Measurements from ENCODE around the gene TPM2.

TPM2 gene

DNA sequence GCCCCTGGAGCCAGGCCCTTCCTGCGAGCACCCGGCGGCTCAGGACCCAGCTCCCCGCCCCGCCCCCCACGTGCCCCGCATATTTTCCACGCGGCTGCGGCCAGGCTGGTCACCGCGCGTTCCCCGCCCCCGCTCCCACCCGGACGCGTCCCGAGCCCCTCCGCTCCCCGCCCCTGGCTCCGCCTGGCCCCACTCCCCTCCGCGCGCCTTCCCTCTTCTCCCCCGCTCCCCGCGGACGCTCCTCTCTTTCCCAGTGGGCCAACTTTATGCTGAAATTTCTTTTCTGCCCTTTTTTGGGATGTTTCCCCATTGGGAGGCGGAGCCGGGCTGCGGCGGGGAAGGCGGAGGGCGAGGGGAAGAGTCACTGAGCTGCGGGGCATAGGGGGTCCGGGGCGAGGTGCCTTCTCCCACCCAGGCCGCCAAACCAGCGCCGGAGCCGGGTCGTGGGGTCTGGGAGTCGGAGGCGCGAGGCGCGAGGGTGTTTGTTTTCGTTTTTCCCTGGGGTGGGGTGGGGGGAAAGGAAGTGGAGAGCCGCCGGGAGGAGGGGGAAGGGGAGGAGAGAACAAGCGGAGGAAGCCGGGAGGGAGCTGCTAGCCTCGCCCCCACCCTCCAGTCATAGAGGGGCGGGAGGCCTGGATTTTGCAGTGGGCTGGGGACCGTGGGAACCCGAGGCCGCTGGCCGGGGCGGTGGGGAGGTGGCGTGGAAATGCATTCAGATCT is 1.0 kb upstream of the TPM2 start:
- Mint-ChIP-seq H3K36me3 (peaks cover 12% of the 10 kb centered on the region), H3K9me3 (no peaks in the 10 kb centered on the region), H3K4me1 (peaks cover 37% of the 10 kb centered on the region), H3K4me3 (peak overlapping the region; percentile 78), H3K27ac (peak overlapping the region; percentile 86)
- ATAC-seq (peak; percentile 22), DNase-seq (ENCODE audit: low spot score in 2 of 2) (peak in 1 of 2 donors; percentile 57)

DNA sequence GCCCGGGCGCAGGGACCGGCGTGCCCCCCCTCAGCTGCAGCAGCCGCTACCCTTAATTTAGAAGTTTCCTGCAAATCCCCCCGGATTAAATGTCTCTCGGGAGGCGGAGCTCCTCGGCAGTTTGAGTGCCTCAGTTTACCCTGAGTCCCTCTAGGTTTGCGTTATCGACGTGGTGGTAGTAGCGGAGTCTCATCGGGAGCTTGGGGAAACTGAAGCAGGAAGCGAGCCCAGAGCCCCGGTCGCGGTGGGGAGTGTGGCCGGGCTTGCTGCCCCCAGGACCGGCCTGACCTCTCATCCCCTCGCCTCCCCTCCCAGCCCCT is 529 bp upstream of the TPM2 start:
- no peak for ATAC-seq
- peaks cover 37% of the 10 kb centered on the region for H3K4me1 Mint-ChIP-seq
- H3K27ac Mint-ChIP-seq, result peak overlapping the region; percentile 86
- no peak for DNase-seq (ENCODE audit: low spot score in 2 of 2)
- peak overlapping the region; percentile 78 for H3K4me3 Mint-ChIP-seq
- H3K9me3 Mint-ChIP-seq, result no peaks in the 10 kb centered on the region
- peaks cover 12% of the 10 kb centered on the region for H3K36me3 Mint-ChIP-seq

DNA sequence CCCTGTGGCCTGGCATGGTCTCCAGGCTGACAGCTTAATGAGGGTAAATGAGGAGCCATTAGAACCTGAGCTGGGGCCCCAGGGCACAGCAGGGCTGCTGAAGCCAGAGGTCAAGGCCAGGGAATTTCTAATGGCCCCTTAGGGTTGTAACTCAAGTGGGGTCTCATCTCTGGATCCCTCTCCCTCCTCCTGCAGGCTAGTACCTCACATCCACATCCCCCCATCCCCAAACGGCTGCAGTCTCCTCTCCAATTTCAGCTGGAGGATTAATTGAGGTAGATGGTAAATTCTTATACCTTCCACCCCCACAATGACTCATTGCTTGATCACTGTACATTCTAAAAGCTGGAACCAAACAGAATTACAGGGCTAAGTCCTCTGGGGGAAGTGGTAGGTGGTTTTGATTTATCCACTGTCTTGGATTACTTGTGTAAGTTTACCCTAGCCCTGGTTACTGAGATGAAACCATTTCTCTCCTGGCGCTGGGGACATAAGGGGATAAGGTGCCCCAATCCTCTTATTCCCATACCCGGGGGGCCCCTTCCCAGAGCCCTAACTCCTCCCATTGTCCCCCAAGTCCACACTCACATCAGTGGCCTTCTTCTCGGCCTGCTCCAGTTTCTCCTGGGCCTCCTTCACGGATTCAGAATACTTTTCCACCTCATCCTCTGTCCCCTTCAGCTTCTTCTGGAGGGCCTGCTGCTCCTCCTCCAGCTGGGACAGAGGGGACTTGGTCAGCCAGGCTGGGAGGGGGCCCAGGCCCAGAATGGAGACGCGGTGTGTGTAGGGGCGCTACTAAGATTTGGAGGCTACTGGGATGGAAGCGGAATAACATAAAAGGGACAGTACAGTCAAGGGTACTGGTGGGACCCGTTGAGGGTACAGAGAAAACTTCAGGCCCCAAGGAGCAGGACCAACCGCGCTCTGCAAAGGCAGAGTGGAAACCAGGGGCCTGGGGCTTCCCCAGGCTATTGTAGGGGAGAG is 875 bp downstream of the TPM2 start:
- DNase-seq (ENCODE audit: low spot score in 2 of 2) (no peak), ATAC-seq (peak; percentile 87)
- peaks cover 37% of the 10 kb centered on the region for H3K4me1 Mint-ChIP-seq
- H3K4me3 Mint-ChIP-seq, result peak overlapping the region; percentile 78
- no peak overlapping the region for H3K27ac Mint-ChIP-seq
- peaks cover 12% of the 10 kb centered on the region for H3K36me3 Mint-ChIP-seq
- no peaks in the 10 kb centered on the region for H3K9me3 Mint-ChIP-seq

DNA sequence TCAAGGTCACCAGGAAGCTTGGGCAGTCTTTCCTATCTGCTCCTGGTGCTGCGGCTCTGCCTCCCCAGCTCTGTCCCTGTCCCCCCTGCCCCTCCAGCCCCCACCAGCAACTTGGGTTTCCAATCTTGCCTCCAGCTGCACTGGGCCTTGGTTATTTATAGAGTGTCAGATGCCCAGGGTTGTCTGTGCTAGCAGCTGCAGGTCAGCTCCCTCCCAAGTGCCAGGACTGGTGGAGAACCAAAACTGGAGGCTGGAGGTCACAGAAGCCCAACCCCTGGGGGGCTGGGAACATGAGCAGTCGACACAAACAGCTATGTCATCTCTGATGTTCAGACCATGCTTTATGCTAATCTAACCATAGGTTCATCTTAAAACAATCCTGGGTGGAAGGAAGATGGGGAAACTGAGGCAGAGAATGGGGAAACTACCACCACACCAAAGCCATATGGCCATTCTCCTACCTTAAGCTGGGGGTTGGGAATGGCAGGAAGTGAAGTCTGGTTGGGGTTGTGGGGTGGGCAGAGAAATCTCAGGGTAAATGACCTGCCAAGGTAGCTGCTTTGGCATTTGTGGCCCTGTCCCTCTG is 1.7 kb downstream of the TPM2 start:
- ATAC-seq (no peak), DNase-seq (ENCODE audit: low spot score in 2 of 2) (no peak)
- Mint-ChIP-seq H3K4me1 (peaks cover 37% of the 10 kb centered on the region), H3K9me3 (no peaks in the 10 kb centered on the region), H3K27ac (peak overlapping the region; percentile 26), H3K36me3 (peaks cover 8% of the 10 kb centered on the region), H3K4me3 (peak overlapping the region; percentile 78)

DNA sequence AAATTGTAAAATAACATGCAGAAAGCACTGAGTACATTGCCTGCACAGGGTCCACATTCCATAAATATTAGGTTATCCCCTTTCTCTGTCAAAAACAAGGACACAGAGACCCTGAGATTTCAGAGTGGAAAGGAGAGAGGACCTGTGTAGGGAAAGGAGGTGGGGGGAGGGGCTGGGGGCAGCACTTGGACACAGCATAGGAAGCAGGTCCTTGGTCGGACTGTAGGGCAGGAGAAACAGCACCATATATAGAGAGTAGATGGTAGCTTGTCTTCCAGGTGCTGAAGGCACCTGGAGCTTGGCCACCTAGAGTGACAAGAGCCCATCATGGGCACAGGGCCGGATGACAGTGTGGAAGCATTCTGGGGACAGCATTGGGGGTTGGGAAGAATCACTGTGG is 2.4 kb downstream of the TPM2 start:
- ATAC-seq, result no peak

DNA sequence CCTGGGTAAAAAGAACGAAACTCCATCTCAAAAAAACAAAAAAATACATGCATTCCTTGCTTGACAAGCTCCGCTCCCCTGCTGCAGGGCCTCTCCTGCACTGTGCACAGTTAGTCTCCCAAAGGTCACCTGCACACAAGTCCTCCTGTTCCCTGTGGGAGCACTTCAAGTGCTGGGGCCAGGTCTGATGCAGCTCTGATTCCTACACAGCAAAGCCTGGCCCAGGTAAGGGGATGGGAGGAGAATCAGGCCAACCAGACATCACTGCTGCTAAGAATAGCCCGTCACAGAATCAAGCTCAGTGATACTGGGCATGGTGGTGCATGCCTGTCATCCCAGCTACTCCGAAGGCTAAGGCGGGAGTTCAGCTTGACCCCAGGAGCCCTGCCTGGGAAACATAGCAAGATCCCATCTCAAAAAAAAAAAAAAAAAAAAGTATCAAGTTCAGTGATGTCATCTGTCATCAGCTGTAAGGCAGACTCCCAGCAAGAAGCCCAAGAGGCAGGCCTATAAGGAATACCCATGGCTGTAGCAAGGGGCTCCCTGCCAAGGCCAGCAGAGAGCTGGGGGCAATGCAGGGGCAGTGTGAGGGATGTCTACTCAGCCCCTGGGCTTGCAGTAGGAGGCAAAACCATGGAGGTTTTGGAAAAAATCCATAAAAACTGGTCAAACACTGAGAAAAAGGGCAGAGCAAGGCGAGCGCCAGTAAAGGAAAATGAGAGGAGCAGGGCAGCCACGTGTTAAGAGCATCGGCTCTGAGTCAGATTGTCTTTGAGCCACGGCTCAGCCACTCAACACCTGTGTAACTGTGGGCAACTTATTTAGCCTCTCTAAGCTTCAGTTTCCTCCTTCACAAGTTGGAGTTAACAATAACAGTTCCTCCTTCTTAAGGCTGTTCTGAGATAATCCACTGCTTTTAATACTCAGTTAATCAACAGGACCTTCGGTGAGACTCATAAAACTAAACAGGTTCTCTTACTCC is 3.2 kb downstream of the TPM2 start:
- ATAC-seq (no peak), DNase-seq (ENCODE audit: low spot score in 2 of 2) (no peak)
- H3K27ac Mint-ChIP-seq, result no peak overlapping the region

More for the DNA sequence above, 2.4 kb downstream of the TPM2 start:
- DNase-seq (ENCODE audit: low spot score in 2 of 2), result no peak
- H3K4me3 Mint-ChIP-seq, result no peak overlapping the region
- no peaks in the 10 kb centered on the region for H3K9me3 Mint-ChIP-seq
- peaks cover 44% of the 10 kb centered on the region for H3K4me1 Mint-ChIP-seq
- peak overlapping the region; percentile 26 for H3K27ac Mint-ChIP-seq
- peaks cover 8% of the 10 kb centered on the region for H3K36me3 Mint-ChIP-seq

DNA sequence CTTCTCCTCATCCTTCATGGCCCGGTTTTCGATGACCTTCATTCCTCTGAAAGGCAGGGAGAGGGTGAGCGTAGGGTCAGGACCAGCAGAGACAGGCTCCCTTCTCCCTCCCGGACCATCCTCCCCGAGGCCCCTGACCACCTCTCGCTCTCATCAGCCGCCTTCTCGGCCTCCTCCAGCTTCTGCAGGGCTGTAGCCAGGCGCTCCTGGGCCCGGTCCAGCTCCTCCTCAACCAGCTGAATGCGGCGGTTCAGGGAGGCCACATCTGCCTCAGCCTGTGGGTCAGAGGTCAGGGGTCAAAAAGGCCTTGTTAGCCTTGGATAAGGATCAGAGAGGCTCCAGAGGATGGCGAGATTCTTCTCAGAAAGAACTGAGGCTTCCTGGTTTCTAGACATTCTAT is 4.2 kb downstream of the TPM2 start:
- Mint-ChIP-seq H3K36me3 (no peaks in the 10 kb centered on the region), H3K4me3 (no peak overlapping the region), H3K27ac (no peak overlapping the region), H3K9me3 (no peaks in the 10 kb centered on the region), H3K4me1 (peaks cover 29% of the 10 kb centered on the region)
- DNase-seq (ENCODE audit: low spot score in 2 of 2) (no peak), ATAC-seq (no peak)

More for the DNA sequence above, 3.2 kb downstream of the TPM2 start:
- peaks cover under 1% of the 10 kb centered on the region for H3K36me3 Mint-ChIP-seq
- peaks cover 37% of the 10 kb centered on the region for H3K4me1 Mint-ChIP-seq
- H3K9me3 Mint-ChIP-seq, result no peaks in the 10 kb centered on the region
- no peak overlapping the region for H3K4me3 Mint-ChIP-seq

DNA sequence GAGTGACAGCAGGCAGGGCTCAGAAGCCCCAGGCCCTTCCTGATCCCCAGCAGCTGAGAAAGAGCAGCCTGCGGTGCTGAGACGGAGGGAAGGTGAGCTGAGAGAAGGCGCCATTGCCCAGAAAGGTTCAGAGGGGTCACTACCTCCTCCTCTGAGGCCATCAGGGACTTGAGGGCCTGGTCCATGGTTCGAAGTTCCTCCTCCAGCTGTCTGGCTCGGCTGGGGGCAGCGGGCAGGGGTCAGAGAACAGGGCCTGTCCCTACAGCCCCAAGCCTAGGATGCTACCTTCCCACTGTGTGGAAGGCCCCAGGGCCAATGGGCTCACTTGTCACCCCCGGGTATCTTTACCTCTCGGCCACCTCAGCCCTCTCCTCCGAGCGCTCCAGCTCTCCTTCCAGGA is 4.8 kb downstream of the TPM2 start:
- no peaks in the 10 kb centered on the region for H3K36me3 Mint-ChIP-seq
- H3K4me3 Mint-ChIP-seq, result no peak overlapping the region
- no peak overlapping the region for H3K27ac Mint-ChIP-seq
- no peaks in the 10 kb centered on the region for H3K9me3 Mint-ChIP-seq
- no peak for DNase-seq (ENCODE audit: low spot score in 2 of 2)
- no peak for ATAC-seq
- peaks cover 29% of the 10 kb centered on the region for H3K4me1 Mint-ChIP-seq

DNA sequence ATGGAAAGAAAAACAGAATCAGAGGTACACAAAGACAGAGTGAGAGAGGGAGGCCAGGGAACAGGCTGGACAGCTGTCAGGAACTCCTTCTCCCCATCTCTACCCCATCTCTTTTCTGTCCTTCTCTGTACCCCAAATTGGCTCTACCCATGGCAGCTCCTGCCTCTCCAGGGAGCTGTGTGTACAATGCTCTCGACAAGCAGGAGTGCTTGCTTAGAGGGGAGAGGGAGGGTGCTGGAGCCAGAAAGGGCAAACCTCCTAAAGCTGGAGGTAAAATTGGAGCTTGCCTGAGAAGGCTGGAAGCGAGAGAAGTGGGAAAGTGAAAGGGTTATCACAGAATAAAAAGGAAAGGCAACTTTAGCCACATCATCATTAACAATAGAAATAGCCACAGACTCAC is 6.4 kb downstream of the TPM2 start:
- peaks cover 18% of the 10 kb centered on the region for H3K4me1 Mint-ChIP-seq
- no peaks in the 10 kb centered on the region for H3K9me3 Mint-ChIP-seq
- no peaks in the 10 kb centered on the region for H3K36me3 Mint-ChIP-seq
- H3K4me3 Mint-ChIP-seq, result no peak overlapping the region
- no peak for DNase-seq (ENCODE audit: low spot score in 2 of 2)
- H3K27ac Mint-ChIP-seq, result peak overlapping the region; percentile 27
- ATAC-seq, result no peak

DNA sequence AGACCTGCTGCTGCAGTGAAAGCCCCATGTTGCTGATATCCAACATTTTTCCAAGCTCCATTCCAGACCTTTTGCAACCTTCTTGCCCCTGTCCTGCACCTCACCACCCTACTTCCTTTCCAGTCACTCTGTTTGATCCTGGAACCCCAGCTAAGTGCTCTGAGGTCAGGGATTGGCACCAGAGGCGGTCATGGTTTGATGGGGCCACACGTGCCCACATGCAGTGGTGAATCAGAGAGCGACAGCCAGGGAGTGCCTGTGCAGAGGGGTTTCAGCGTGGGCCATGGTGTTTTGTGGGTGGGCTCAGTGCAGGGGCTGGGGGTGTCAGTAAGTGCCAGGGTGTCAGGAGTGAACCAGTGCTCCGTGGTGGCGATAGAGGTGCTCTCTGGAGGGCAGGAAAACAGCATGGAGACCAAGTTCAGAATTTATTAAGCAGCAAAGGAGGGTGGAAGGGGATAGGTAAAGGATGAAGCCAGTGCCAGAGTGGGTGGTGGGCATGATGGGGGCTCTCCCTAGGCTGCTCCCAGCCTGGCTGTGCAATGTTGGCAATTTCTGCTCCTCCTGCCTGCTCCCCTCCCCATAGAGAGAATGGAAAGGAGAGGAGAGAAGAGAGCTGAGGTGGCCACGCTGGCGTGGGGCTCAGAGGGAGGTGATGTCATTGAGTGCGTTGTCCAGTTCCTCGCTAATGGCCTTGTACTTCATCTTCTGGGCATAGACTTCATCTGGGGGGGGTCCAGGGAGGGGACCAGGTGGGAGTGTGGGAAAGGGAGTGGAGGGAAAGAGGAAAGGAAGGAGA is 7.0 kb downstream of the TPM2 start:
- DNase-seq (ENCODE audit: low spot score in 2 of 2), result no peak
- Mint-ChIP-seq H3K36me3 (no peaks in the 10 kb centered on the region), H3K27ac (peak overlapping the region; percentile 27), H3K9me3 (no peaks in the 10 kb centered on the region), H3K4me1 (peaks cover 13% of the 10 kb centered on the region), H3K4me3 (no peak overlapping the region)
- ATAC-seq, result no peak

DNA sequence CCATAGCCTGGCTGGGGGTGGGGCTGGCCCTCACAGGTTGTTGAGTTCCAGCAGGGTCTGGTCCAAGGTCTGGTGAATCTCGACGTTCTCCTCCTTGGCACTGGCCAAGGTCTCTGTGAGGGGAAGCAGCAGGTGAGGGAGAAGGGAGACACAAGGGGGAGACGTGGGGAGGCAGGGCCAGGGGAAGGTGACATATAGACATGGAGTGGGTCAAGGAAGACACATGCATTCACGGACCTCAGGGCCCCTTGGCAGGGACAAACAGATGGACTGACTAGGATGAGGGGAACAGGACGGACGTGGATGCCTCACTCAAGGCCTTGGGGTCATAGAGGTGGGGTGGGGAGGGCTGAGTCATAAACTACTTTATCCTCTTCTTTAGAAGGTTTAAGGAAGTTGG is 7.7 kb downstream of the TPM2 start:
- Mint-ChIP-seq H3K27ac (peak overlapping the region; percentile 27), H3K36me3 (no peaks in the 10 kb centered on the region), H3K9me3 (no peaks in the 10 kb centered on the region), H3K4me3 (no peak overlapping the region), H3K4me1 (peaks cover 7% of the 10 kb centered on the region)
- no peak for ATAC-seq
- no peak for DNase-seq (ENCODE audit: low spot score in 2 of 2)

DNA sequence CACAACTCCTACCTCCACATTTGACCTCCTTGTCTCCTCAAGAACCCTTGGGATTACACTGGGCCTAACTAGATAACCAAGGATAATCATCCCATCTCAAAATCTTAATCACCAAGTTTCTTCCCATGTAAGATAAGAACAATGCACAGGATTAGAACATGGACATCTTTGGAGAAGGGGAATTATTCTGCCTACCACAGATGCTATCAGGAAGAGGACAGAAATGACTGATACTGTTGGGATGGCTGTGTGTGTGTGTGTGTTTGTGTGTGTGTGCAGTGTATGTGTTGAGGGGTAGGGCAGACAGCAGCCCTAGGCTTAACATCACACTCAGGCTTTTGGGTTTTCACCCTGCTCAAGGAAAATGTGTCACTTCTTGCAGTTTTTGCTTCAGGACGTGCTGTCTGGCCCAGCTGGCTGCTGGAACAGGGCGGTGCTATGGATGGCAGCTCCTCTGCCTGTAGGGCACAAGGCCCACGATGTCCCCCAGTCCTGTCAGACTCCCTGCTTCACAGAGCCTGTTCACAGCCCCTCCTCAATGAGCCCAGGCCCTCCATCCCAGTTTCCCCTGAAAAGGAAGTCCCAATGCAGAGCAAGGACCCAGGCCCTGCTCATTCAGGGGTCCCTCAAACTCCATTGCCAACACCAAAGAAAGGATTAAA is 8.3 kb downstream of the TPM2 start:
- ATAC-seq (no peak), DNase-seq (ENCODE audit: low spot score in 2 of 2) (no peak)
- peak overlapping the region; percentile 27 for H3K27ac Mint-ChIP-seq
- no peaks in the 10 kb centered on the region for H3K36me3 Mint-ChIP-seq
- H3K4me3 Mint-ChIP-seq, result no peak overlapping the region
- peaks cover 9% of the 10 kb centered on the region for H3K4me1 Mint-ChIP-seq
- no peaks in the 10 kb centered on the region for H3K9me3 Mint-ChIP-seq

DNA sequence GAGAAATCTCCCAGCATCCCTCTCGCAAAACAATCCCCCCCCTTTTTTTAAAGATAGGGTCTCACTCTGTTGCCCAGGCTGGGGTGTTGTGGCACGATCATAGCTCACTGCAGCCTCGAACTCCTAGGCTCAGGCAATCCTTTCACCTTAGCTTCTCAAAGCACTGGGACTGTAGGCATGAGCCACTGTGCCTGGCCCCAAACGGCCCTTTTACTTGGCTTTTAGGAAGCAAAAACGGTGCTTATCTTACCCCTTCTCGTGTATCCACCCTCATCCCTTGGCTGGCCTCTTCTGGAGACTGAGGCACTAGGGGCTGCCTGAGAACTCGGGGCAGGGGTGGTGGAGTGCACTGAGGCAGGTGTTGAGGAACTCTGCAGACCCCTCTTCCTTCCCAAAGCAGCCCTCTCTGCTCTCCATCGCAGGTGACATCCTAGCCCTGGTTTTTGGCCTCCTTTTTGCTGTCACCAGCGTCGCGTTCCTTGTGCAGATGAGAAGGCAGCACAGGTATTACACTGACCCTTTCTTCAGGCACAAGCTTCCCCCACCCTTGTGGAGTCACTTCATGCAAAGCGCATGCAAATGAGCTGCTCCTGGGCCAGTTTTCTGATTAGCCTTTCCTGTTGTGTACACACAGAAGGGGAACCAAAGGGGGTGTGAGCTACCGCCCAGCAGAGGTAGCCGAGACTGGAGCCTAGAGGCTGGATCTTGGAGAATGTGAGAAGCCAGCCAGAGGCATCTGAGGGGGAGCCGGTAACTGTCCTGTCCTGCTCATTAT is 9.2 kb downstream of the TPM2 start:
- Mint-ChIP-seq H3K27ac (no peak overlapping the region), H3K4me3 (no peak overlapping the region), H3K36me3 (no peaks in the 10 kb centered on the region), H3K9me3 (no peaks in the 10 kb centered on the region), H3K4me1 (peaks cover 13% of the 10 kb centered on the region)
- ATAC-seq (no peak), DNase-seq (ENCODE audit: low spot score in 2 of 2) (no peak)

All from stimulated activated effector memory CD8-positive, alpha-beta T cell treated with anti-CD3 and anti-CD28 coated beads, Interleukin-12 subunit alpha, Interleukin-12 subunit beta, amount 100 ng/mL, for 72 hours (primary cell).